GM19238 (cell line): Measurements from ENCODE around the gene MAPKAP1.
"Not testable (repeated sequence)": the region's sequence is repeated elsewhere in the genome, so short reads cannot be mapped to it uniquely, and the experiment has no call there.

Experiments
- DNase-seq: peaks from one replicate; pipeline ENCODE4 v3.0.0; 2011; ENCODE audit warnings: low spot score; ENCODE audit not compliant: insufficient read length

The MAPKAP1 gene

DNA sequence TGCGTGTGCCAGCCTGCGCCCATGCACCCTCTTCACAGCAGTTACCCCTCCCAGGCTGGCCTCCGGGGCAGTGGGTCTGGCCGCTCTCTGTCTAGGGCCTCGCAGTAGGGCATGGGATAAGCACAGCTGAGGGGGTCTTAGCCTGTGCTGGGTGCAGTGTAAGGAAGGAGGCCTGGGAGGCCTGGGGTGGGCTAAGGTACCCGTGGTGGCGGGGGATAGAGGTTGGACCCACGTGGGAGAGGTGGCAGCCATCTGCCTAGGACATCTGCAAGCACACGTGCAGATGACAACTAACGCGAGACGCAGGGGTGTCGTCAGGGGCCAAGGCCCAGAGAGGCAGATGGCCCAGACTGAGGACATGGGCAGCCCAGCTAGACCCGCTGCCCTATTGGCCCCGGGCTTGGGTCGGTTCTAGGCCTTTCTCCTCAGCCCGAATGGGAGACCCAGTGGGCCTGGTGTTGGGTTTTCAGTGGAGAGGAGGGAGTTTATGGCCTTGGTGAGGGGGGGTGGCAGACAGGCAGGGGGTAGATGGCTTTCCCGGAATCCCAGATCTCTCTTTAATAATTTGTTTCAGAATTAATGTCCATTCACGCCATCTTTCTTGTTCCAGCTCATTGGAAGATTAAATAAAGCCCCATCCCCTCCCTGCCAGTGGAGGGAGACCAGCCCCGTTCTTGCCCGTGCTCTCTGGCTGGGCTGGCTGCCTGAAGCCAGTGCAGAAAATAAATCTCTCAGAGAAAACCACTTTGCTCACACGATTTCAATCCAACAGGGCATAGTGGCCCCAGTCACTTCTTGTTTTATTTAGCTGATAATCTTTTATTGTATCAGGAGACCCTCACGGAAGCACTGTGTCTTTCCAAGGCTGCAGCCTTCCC lies 291.2 kb downstream of the MAPKAP1 start:
- no peak for DNase-seq

DNA sequence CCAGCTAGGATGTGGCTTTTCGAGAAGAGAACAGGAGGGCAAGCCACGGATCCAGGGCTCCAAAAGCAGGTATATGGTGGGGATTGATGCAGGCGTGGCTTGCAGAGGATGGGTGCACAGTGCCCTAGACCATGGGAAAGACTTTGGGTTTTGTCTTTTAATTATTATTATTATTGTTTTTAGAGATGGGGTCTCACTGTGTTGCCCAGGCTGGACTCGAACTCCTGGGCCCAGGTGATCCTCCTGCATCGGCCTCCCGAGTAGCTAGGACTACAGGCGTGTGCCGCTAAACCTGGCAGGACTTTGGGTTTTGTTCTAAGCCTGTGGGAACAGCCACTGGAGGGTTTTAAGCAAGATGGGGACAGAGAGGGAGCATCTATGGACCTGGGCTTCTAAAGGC lies 293.4 kb downstream of the MAPKAP1 start:
- DNase-seq: no peak

DNA sequence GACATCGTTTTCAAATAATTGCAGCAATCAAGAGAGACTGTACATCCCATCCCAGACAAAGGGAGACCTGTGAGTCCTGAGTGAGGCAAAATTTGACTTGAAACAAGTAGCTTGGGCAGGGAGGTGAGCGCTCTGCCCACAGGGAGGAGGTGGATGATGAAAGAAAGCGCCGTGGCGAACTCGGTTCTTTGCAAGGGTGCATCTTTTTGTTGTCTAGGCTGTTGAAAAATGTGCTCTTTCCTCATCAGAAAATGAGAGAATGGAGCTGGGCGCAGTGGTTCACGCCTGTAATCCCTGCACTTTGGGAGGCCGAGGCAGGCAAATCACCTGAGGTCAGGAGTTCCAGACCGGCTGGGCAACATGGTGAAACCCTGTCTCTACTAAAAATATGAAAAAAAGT lies 294.8 kb downstream of the MAPKAP1 start:
- no peak for DNase-seq

DNA sequence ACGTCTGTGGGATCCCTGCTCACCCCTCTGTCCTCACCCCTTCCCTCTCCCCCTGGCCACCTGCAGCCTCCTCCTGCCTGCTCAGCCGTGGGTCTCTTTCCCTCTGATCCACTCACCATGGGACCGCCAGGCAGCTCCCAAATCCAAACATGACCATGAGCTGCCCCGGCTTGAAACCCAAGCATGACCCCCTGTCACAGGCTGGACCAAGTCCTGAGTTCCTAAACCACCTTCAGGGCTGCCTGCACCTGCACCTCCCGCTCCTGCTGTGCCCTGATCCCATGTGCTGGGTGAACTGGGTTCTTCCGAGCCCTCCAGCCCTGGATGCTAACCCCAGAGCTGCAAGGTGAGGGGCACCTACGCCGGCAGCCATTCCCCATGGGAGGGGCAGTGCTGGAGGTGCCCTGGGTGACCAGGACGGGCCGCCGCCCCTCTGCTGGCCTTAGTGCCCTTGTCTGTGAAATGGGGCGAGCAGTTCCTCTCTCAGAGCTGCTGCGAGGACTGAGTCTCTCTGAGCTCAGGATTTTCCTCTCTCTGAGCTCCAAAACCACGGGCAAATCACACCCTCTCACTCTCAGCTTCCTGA lies 295.7 kb downstream of the MAPKAP1 start:
- no peak for DNase-seq

DNA sequence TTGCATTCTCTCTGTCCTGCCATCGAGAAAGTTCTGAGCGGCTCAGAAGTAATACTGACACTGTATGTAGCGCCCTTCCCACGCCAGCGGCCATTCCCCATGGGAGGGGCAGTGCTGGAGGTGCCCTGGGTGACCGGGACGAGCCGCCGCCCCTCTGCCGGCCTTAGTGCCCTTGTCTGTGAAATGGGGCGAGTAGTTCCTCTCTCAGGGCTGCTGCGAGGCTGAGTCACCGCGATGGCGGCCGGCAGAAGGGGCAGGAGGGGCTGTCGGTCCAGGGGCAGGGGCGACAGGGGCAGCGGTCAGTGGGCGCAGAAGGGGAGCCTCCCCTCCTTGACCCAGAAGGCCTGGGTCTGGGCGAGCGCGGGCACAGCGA lies 296.5 kb downstream of the MAPKAP1 start:
- DNase-seq: no peak

DNA sequence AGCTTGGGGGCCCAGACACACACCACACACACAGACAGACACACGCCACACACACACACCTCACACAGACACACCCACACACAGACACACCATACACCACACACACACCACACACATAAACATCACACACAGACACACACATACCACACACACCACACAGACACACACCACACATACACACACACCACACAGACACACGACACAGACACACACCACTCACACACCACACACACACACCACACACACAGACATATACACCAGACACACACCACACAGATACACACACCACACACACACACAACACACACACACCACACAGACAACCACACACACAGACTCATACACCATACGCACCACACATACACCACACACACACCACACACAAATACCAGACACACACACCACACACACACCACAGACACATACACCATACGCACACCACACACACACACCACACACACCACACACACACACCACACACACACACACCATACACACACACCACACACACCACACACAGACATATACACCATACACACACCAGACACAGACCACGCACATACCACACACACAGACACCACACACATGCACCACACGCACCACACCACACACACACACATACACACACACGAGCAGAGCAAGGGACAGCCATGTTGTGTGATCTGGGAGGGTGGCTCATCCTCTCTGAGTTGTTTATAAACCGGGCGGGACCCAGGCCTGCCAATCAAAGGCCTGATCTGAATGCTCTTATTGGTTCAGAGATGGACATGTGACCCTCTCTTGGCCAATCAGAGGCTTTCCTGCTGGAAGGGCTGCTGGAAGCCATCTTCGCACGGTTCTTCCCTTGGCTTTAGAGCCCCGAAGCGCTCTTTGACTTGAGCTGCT lies 297.1 kb downstream of the MAPKAP1 start:
- DNase-seq: peak; percentile 56

DNA sequence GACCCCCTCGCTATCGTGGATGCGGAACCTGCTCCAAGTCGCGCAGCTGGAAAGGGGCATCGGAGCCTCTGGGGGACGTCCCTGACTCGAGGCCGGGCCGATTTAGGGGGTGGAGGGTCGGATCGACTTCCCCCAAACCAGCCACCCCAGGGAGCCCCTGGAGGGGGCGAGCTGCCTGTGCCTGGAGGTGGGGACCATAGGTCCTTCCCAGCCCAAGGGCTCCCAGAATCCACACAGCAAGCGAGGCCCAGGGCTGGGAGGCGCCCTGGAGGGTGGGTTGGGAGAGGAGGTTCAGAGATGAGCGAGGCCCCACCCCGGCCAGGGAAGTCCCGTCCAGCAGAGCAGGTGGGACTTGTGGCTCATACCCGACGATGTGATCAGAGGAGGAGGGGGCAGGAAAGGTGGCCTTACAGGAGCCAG lies 297.8 kb downstream of the MAPKAP1 start:
- DNase-seq: no peak

DNA sequence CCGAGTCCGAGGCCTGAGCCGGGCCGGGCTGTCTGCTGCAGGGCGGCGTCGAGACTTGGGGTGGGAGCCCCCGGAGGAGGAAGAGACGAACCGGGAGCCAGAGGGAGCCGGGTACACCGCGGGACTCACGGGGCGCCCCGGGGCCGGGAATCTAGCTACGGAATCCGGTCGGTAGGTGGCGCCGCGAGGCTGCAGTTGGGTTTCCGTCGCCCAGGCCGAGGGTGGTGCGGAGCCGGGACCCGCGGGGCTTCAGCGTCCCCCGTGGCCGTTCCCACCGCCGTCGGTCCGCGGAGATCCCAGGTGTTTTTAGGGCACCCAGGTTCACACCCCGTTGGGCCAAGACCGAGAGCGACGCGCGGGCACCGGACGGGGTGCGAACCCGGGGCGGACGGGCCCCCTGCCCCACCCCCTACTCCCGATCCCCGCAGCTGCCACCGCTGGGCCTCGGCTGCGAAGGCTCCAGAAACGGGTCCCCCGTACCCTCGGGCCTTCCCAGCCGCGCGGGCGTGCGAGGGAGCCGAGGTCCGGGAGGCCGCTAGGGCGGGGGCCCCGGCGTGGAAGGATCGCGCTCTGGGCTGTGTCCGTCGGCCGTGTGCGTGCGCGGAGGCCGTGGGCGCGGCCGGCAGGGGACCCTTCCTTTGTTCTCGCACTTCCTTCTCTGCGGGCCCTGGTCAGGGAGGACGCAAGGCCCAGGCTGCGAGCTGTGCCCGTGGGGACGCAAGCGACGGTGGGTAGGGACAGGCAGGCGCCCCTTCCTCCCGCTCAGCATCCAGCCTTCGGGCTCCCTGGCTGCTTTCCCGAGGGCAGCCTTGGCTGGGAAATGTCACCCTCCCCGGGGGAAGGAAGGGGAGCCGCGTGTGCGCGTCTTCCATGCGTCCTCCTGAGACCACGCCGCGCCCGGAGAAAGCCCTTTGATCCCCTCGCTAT lies 298.8 kb downstream of the MAPKAP1 start:
- DNase-seq: peak; percentile 93

DNA sequence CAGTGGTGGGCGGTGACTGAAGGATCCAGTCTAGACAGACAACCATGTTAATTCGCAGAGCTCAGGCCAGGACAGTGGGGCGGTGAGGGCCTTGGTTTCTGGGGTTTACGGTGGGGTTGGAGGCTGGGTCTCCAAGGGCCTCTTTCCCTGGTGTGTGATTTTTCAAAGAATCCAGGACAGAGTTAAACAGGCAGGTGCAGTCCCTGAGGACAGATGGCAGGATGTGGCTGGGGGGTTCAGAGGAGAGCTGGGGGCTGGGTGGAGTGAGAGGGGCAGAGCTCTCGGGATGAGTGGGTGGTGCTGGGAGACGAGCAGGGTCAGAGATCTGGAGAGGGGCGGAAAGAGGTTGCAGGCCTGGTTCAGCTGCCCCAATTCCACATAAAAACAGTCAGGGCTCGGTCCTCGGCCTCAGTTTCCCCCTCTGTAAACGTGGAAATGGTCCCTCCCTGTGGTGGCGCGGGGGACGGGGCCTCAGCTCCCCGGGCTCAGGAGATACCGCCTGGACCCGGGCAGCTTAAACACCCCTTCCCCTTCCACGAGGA lies 299.5 kb downstream of the MAPKAP1 start:
- no peak for DNase-seq

DNA sequence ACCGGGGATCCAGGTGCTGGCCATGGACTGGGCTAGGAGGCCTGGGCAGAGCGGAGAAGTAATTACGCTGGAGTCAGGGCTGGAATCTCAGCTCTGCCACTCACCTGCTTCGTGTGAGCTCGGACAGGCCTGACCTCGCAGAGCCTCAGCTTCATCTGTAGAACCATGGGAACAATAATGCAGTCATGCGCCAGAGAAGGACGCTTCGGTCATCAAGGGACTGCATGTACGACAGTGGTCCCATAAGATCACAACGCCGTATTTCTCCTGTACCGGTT lies 300.3 kb downstream of the MAPKAP1 start:
- no peak for DNase-seq

DNA sequence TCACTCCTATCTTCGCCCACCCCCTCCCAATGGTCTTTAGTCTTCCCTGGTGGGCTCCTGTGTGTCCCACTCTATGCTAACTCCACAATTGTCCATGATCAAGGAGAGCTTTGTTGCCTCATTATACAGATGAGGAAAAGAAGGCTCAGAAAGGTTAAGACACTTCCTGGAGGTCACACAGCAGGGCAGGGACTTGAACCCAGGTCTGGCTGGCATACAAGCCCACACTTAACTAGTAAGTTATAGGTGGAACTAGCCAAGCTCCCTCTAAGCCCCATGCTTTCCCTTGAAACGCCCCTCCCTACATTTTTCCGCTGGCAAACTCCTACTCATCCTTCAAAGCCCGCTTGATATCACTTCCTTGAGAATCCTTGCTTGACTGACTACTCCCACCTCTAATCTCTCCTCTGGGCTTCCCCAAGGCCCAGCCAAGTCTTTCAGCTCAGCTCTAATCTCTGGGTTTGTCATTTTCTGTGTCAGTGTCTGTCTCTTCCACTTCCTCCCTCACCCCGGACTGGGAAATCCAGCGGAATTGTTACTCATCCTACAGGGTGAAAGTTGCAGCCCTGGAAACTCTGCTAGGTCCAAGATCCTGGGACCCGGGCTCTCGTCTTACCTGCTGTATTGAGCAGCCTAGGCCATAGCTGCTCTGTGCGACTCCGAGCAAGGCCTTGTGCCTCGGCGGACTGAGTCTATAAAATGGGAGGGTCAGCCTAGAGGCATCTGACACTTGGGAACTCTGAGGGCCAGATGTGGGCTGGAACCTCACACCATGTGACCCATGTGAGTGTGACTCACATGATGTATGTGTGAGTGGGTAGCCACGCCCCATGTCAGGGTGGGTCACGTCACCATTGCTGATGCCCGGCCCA lies 300.8 kb downstream of the MAPKAP1 start:
- no peak for DNase-seq

DNA sequence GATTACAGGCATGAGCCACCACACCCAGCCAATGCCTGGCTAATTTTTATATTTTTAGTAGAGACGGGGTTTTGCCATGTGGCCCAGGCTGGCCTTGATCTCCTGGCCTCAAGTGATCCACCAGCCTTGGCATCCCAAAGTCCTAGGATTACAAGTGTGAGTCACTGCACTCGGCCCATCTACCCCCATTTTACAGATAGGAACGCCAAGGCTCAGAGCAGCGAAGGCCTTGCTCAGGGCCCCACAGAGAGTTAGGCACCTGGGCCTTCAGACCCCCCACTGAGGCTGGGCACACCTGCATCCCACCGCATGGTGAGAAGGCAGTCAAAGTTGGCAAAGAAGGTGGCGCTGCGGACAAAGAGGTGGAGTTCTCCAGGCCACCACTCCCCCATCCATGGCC lies 302.3 kb downstream of the MAPKAP1 start:
- no peak for DNase-seq

DNA sequence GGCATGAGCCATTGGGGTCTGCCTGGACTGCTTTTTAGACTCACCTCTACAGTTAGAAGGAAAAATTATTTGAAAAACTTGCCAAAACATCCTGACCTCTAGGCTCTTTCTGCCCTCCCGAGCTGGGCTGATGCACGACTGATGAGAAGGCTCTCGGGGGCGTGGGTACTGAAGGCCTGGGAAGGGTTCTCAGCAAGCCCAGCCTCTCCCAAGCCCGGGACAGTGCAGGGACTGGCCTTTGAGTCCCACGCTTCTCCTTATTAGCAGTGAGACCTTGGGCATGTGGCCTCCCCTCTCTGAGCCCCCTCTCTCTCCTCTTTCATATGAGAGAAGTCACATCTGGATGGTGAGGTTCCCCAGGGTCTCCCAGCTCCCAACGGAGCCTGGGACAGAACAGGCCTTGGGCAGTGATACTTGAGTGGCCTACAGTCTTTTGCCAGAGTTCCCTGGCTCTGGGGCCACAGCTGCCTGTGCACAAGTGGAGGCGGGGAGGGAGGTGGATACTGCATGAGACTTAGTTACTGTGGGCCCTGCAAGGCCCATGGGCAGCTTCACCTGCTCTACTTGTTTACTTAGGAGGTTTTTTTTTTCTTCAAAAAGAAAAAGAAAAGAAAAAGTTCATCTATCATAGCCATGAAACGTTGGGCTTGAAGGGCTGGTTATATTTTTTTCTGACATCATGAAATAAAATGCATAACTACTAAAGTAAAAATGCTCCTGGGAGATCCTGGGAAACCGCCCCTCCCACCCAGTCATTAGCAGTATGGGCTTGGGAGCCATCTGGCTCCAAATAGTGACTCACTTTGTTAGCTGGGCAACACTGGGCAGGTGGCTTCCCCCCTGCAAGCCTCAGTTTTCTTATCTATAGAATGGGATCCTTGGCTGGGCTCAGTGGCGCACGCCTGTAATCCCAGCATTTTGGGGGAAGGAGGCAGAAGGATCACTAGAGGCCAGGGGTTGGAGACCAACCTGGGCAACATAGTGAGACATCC lies 306.0 kb downstream of the MAPKAP1 start:
- no peak for DNase-seq

DNA sequence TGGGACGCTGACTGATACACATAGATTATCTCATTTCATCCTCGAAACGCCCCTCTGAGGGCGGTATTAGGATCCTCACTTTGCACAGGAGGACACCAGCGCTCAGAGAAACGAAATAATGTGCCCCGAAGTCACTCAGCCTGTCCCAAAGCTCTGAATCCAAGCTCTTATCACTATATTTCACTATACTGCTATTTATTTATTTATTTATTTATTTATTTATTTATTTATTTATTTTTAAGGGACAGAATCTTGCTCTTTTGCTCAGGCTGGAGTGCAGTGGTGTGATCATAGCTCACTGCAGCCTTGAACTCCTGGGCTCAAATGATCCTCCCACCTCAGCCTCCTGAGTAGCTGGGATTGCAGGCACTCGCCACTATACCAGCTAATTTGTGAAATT lies 306.8 kb downstream of the MAPKAP1 start:
- not testable (repeated sequence) for DNase-seq

DNA sequence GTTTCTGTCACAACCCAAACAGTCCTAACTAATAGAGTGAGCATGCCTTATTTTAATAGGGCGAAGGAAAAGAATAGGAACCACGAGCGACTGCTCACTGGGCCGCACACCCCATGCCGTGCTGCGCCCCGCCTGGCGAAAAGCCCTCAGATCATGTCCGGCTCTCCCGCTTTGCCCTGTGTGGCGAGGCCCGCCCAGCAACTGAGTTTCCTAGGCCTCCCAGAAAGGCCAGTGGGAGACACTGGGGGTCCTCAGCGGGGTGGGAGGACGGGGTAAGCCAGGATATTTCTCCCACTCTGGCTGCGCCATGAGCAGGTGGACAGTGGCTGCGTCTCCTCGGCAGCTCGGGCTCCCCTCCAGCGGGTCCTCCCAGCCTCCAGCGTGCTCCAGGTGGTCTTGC lies 307.3 kb downstream of the MAPKAP1 start:
- no peak for DNase-seq

DNA sequence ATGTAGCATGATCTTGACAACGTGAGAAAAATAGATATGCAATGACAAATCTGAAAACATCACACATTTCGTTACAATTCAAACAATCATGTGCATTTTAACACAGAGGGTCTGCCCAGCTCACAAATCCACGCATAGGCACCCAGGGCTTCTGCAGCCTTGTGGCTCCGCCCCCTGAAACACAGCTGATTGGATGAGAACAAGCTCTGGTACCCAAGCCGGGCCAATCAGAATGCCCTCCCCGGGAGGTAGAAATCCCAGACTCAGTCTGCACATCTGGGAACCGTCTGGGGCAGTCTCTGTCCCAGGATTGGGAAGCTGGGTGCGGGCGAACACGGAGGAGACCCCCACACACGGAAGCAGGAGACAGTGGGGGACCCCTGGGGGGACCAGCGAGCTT lies 307.8 kb downstream of the MAPKAP1 start:
- no peak for DNase-seq

DNA sequence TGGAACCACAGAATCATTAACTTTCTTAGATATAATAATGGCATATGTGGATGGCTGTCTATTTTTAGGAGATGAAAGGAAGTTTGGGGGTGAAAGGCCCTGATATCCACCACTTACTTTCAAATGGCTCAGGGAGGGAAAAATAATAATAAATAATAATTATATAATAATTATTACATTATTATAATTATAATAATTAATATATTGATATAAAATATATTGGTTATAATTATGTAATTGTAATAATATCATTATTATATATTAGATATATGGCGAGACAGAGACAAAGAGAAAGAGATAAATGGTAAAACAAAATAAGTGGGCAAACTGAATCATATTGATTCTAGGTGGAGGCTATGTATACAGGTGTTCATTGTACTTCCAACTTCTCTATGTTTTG lies 308.8 kb downstream of the MAPKAP1 start:
- no peak for DNase-seq

DNA sequence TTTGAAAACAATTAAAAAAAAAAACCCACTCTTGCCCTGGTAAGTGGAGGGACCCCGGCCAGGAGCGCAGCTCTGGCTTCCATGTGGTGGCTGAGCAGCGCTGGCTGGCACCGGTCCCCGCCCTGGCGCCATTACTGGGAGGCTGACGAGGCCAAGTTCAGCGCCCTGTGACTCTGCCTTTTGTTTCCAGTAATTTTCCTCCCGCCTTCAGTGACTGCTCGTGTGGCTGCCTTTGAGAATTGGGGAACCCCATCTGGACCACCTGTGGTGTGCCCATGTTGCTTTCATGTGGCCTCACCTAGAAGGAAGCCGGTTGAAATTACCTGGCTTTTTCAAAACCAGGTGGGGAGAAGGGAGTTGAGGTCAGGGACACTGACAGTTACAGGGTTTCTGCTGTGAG lies 309.3 kb downstream of the MAPKAP1 start:
- DNase-seq: no peak

DNA sequence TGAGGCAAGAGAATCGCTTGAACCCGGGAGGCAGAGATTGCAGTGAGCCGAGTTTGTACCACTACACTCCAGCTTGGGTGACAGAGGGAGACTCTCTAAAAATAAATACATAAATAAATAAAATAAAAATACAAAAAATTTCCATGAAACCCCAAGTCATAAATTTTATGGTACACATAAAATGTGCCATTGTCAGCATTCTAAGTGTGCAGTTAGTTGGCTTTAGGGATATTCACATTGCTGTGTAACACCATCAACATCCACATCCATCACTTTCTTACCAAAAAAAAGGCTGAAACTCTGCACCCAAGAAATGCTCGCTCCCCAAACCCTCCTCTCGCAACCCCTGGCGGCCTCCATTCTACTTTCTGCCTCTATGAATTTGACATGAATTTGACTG lies 310.2 kb downstream of the MAPKAP1 start:
- no peak for DNase-seq
